GM10266 (cell line): ENCODE data around the gene CNBP.
"Not testable (repeated sequence)": the region's sequence is repeated elsewhere in the genome, so short reads cannot be mapped to it uniquely, and the experiment has no call there.

Experiments
- DNase-seq: peaks from one replicate; pipeline ENCODE4 v3.0.0; 2012; ENCODE audit errors: extremely low spot score
- TF ChIP-seq, protein P1 (sequence below): IDR thresholded peaks from 2 replicates; pipeline ENCODE4 v1.5.1; 2012; ENCODE audit warnings: mild to moderate bottlenecking, low read depth; ENCODE audit not compliant: control insufficient read depth, insufficient read depth; ENCODE audit errors: missing control alignments

Gene CNBP

DNA sequence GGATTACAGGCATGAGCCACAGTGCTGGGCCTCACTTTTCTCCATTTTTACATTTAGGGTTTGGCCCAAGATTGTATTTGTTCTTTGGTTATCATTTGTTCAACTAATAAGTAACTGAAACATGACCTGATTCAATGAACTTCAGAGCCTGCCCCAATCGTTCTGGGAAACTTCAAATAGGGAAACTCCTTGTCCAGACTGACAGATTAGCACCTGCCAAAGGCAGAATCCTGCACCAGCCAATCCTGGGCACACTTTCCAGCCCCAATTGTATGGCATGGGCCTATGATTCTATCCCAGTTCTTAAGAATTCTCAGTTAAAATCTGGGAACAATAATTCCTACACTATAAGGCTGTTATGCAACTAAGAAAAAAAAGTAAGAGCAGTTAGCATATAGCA lies 43.8 kb downstream of the CNBP start:
- no peak for DNase-seq
- TF ChIP-seq, protein P1, sequence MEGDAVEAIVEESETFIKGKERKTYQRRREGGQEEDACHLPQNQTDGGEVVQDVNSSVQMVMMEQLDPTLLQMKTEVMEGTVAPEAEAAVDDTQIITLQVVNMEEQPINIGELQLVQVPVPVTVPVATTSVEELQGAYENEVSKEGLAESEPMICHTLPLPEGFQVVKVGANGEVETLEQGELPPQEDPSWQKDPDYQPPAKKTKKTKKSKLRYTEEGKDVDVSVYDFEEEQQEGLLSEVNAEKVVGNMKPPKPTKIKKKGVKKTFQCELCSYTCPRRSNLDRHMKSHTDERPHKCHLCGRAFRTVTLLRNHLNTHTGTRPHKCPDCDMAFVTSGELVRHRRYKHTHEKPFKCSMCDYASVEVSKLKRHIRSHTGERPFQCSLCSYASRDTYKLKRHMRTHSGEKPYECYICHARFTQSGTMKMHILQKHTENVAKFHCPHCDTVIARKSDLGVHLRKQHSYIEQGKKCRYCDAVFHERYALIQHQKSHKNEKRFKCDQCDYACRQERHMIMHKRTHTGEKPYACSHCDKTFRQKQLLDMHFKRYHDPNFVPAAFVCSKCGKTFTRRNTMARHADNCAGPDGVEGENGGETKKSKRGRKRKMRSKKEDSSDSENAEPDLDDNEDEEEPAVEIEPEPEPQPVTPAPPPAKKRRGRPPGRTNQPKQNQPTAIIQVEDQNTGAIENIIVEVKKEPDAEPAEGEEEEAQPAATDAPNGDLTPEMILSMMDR: no peak

DNA sequence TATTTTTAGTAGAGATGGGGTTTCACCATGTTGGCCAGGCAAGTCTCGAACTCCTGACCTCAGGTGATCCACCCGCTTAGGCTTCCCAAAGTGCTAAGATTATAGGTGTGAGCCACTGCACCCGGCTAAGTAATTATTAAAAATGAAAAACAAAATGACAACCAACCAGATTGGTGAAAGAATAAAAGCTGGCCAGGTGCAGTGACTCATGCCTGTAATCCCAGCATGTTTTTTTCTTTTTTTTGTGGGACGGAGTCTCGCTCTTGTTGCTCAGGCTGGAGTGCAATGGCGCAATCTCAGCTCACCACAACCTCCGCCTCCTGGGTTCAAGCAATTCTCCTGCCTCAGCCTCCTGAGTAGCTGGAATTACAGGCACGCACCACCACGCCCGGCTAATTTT lies 47.4 kb downstream of the CNBP start:
- DNase-seq: not testable (repeated sequence)

- TF ChIP-seq, protein P1: no peak
- DNase-seq: no peak
These were observed 51.4 kb downstream of the CNBP start for GRCh38 chr3:129132097-129132866.

DNA sequence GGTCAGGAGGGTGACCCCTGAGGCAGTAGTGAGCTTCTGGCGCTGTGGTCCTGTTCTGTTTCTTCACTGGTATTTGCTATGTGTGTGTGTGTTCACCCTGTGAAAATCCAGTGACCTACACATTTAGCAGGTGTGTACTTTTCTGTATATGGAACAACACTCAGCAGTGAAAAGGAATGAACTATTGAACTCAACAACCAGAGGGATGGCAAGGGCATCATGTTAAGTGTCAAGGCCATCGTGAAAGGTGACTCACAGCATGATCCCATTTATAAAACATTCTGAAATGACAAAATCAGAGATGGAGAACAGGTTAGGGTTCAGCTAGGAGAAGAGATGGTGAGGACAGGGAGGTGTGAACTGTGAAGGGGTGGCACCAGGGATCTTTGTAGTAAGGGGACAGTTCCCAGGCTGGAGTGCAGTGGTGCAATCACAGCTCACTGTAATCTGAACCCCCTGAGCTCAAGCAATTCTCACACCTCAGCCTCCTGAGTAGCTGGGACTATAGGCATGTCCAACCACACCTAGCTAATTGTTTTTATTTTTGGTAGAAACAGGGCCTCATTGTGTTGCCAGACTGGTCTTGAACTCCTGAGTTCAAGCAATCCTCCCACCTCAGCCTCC lies 52.1 kb downstream of the CNBP start:
- TF ChIP-seq, protein P1: no peak

DNA sequence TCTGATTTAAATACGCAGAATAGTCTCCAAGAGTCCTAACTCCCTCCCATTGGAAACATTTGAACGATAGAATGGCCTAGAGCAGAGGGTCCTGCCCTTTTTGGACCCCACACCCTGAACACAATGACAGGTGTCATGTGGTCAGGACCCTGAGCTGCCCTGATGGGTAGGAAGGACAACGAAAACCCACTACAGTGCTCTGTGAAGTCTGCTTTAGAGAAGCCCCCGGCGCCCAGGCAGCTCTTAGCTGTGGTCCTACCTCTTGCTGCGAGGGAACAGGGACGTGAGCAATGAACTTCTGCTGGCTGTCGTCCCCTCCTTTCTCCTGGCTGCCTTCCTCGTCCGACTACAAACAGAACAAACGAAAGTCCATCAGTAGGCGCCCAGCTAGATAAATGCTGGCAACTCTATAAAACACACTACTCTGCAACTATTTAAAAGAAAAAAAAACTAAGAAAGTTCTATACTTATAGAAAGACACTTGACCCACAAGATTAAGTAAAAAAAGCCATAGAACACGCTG lies 53.3 kb downstream of the CNBP start:
- no peak for DNase-seq
- TF ChIP-seq, protein P1: no peak

More for the DNA sequence above, 52.1 kb downstream of the CNBP start:
- no peak for DNase-seq

DNA sequence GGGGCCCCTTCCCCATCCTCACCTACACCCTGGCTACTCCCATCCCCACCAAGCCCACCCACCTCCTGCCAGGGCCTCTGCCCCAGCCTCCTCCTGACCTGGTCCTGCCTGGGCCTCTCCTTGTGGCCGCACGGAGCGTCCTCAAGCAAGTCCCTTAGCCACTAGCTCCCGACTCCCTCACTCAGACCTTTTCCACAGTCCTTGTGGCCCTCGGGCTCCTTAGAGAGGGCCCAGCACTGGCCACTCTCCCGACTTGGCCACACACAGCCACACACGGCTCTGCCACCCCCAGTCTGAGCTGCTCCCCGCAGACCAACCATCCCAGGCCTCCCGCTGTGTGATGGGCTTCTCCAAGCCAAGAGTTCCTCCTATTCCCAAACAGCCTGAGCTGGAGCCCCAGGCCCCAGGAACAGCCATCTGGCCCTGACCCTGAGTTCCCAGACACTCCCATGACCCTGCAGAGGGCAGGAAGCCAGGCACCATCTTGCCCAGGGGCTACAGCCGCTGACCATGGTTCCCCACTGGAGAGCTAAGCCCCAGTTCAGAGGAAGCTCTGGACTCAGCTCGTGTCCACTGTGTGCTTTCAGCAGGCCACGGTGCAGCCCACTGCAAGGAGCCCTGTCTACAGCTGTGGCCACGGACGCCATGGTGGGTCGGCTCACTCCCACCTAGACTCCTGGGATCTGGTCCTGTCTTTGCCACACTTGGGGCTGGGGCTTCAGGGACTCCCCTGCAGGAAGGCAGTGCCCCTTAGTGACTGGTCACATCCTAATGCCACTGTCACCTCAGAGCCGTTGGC lies 55.1 kb downstream of the CNBP start:
- no peak for DNase-seq
- TF ChIP-seq, protein P1: no peak

DNA sequence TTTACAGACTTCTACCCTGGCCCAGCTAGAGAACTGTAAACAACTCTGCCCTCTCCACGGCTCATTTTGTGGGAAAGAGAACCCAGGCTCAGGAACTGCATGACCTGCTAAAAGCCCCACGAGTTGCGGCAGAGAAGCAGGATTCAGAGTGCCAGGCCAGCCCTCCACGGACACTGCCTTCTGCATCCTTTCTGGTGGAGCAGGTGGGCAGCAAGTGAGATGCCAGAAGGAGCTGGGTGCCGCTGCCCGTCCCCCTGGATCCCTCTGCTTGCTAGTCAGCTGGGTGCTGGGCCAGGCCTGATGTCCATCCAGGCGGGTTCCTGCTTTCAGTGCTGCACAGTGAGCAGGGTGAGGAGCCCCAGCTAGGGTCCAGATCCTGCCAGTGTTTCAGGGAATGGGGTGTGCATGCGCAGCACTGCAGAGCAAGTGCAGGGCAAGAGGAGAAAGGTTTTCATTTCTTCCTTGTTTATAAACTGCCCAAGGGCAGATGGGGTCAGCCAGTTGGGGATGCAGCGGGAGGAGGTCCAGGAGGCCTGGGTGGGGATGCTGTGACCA lies 56.9 kb downstream of the CNBP start:
- TF ChIP-seq, protein P1: no peak
- DNase-seq: no peak
